ENCODE measurements around the gene ATP1A2.

Gene ATP1A2

DNA sequence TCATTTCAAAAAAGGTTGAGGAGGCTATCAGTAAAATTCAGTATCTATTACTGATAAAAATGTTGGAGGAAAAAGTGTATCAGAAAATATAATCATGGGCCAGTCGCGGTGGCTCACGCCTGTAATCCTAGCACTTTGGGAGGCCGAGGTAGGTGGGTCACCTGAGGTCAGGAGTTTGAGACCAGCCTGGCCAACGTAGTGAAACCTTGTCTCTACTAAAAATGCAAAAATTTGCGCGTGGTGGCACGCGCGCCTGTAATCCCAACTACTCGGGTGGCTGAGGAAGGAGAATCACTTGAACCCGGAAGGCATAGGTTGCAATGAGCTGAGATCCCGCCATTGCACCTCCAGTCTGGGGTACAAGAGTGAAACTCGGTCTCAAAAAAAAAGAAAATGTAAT lies 30.5 kb downstream of the ATP1A2 start:
- DNase-seq (ENCODE audit: low spot score) = no peak

DNA sequence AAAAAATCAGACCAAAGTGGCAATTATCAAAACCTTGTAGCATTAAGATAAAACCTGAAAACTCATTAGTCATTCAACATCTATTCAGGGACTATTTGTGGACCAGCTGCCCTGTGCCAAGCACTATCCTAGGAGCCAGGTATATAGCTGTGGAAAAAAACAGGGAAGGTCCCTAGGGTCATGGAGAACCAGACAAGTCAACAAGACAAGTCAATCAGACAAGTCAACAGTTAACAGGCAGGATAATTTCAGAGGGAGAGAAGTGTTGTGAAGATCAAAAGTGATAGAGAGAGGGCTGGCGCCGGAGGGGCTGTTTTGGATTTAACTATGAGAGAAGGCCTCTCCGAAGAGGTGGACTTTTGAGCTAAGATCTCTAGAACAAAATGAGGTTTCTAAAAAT lies 32.6 kb downstream of the ATP1A2 start:
- no peak for DNase-seq (ENCODE audit: low spot score)

DNA sequence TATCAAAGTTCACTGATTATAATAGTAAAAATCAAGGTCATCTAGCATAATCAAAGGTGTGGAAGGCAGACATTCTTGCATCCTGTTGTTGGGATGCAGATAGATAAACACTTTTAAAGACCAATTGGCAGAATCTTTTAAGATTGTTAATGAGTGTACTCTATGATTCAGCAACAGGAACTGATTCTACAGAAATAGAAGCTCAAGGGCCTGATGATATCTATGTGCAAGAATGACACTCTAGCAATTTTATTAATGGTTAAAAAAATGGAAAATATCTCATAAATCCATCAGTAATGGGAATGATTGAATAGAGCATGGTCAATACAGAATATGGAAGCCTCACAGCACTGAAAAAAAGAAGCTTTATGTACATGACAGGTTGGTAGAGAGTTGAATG lies 33.7 kb downstream of the ATP1A2 start:
- no peak for DNase-seq (ENCODE audit: low spot score)

DNA sequence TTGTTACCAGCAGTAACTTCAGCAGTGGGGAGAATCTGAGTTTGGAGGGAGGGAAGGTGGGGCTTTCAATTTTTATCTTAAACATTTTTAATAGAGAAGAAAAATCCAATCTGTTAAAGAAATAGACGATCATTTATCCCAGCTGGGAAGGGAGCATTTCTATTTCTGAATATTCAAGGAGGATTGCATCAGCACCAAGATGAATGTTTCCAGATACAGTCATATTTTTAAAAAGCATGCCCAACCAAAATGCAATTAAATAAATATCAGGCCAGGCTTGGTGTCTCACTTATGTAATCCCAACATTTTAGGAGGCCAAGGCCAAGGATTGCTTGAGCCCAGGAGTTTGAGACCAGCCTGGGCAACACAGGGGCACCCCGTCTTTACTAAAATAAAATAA lies 34.2 kb downstream of the ATP1A2 start:
- DNase-seq (ENCODE audit: low spot score) = no peak

DNA sequence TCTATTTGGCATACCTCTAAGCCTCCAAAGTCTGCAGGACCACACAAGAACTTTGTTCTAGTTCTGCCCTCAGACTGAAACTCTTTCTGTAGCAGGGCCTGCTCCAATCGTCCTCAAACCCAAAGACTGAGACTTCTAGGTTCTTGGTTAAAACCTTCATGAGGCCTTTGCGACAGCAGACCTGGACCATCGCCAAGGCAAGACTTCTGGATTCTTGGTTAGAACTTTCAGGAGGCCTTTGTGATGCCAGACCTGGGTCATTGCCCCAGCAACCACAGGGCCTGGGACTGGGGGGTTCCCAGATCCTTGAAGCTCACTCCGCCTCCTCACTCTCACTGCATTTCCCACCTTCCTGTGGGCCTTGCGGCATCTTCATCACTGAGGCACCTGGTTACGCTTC lies 35.7 kb downstream of the ATP1A2 start, which contains the start of gene ATP1A4:
Gene ATP1A4, plus strand, starts transcription at position 301 of the 400 bp plus-strand sequence. CDS start 438 bp downstream, outside the sequence.
- no peak for DNase-seq (ENCODE audit: low spot score)

DNA sequence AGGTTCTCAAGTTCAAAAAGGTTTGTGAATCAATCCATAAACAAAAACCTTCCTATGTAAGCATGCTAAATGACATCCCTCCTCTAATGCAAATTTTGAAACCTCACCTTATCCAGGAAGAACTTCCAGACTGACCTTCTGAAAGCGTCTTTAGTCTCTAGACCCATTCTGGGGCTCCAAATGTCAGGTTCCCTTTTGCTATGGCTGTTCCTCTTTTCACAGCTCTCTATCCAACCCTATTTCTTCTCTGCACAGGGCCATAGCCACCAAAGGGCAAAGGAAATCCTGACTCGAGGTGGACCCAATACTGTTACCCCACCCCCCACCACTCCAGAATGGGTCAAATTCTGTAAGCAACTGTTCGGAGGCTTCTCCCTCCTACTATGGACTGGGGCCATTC lies 39.2 kb downstream of the ATP1A2 start:
- DNase-seq (ENCODE audit: low spot score) = no peak

- DNase-seq (ENCODE audit: low spot score) = no peak
Measured at GRCh38 chr1:160156361-160156760, 40.8 kb downstream of the ATP1A2 start.

DNA sequence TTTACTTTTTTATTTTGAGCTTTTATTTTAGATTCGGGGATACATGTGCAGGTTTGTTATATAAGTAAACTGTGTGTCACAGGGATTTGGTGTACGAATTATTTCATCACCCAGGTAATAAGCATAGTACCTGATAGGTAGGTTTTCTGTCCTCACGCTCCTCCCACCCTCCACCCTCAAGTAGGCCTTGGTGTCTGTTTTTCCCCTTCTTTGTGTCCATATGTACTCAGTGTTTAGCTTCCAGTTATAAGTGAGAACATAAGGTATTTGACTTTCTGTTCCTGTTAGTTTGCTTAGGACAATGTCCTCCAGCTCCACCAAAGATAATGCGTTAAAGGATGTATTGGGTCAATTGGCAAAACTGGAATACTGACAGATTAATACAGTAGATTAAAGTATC lies 41.6 kb downstream of the ATP1A2 start:
- DNase-seq (ENCODE audit: low spot score) = no peak

DNA sequence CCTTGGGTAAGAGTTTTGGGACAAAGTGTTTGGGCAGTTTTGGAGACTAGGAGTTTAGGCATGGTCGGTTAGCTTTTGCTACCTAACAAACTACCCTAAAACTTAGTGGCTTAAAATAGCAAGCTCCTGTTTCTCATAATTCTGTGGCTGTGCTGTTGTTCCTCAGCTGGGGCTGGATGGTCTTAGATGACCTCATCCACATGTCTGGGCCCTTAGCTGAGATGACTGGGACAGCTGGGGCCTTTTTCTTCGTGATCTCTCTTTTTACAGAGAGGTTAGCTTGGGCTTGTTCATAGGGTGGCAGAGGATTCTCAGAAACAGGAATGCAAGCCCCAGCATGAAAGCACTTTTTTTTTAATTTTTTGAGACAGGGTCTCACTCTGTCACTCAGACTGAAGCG lies 42.5 kb downstream of the ATP1A2 start:
- DNase-seq (ENCODE audit: low spot score) = no peak

- no peak for DNase-seq (ENCODE audit: low spot score)
Measured at GRCh38 chr1:160158534-160158933, 43.0 kb downstream of the ATP1A2 start.

GRCh38 chr1:160159846-160160245 lies 44.3 kb downstream of the ATP1A2 start:
- no peak for DNase-seq (ENCODE audit: low spot score)

- DNase-seq (ENCODE audit: low spot score) = no peak
Measured at GRCh38 chr1:160161965-160162705, 46.6 kb downstream of the ATP1A2 start.

DNA sequence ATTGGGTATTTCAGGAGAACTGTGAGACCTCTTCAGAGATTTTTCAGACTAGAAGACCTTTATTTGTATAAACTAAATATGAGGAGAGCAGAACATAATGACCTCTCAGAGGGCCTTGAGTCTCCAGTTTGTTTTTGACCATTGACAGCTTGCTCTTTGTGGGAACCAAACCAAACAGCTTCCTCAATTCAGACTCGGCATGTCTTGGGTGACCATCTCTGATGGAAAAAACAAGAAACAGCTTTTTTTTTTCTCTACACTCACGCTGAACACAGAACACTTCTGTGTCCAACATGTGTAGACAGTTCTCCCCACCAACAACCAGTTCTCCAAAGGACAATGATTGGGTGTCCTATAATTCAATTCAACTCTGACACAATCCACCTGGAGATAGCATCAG lies 47.4 kb downstream of the ATP1A2 start:
- no peak for DNase-seq (ENCODE audit: low spot score)

DNA sequence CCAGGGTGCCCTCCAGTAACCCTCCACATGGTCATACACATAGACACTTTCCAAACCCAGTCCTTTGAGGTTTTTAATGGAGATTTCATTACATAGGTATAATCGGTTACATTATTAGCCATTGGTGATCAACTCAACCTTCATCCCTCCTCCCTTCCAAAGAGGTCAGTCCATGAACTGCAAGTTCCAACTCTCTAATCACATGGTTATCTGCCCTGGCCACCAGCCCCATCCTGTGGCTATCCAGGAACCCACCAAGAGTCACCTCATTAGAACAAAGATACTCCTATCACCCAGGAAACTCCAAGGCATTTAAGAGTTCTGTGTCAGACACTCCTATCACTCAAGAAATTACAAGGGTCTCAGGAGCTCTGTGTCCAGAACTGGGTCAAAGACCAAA lies 48.1 kb downstream of the ATP1A2 start:
- no peak for DNase-seq (ENCODE audit: low spot score)

- no peak for DNase-seq (ENCODE audit: low spot score)
Measured at GRCh38 chr1:160164121-160164520, 48.6 kb downstream of the ATP1A2 start.

- no peak for DNase-seq (ENCODE audit: low spot score)
Measured at GRCh38 chr1:160166166-160166868, 50.8 kb downstream of the ATP1A2 start.

- no peak for DNase-seq (ENCODE audit: low spot score)
Measured at GRCh38 chr1:160167056-160167455, 51.5 kb downstream of the ATP1A2 start.

- no peak for DNase-seq (ENCODE audit: low spot score)
Measured at GRCh38 chr1:160167580-160167979, 52.0 kb downstream of the ATP1A2 start.

DNA sequence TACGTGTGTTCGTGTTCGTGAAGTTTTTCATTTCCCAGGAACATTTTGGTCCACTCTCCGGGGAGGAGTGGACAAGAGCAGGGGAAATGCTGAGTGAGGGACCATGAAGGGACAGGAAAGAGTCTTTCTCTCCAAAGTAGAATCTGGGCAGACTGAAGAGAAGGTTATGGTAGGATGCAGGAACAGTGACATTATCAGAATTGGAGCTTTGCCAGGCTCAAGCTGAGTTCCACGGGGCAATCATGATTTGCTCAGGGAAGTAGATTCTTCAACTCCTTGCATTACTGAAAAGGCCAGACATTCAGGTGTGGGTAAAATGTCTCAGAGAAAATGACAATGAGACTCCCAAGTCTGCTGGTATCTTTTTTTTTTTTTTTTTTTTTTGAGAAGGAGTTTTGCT lies 52.5 kb downstream of the ATP1A2 start:
- DNase-seq (ENCODE audit: low spot score) = no peak

DNA sequence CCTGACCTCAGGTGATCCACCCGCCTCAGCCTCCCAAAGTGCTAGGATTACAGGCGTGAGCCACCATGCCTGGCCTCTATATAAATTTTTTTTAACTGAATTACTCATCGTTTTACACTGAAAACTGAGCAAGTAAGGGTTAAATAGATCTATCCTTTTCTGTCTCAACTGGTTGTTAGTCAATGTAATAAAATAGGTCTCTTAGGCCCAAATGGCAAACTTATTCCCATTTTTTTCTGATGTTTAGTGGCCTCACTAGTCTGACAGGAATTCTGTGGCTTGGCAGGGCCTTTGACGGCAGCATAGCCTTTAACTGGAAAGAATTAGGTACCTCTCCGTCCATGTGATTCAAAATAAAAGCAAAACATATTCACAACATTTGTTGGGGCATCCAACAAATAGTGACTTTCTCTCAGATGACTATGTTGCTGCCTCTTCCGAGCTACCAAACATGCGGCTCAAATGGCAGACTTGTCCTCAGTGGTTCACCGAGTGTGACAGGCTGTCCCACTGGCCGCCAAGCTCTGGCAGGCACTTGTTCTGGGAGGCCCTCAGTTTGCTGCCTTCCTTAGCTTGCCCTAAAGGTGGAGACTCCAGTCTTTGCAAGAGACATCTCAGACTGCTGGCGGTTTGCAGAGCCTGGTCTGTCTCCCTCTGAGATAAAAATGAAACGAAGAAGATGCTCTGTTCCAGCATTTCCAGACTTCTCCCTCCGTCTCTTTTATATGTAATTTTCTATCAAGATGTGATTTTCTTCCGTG lies 53.2 kb downstream of the ATP1A2 start:
- no peak for DNase-seq (ENCODE audit: low spot score)

DNA sequence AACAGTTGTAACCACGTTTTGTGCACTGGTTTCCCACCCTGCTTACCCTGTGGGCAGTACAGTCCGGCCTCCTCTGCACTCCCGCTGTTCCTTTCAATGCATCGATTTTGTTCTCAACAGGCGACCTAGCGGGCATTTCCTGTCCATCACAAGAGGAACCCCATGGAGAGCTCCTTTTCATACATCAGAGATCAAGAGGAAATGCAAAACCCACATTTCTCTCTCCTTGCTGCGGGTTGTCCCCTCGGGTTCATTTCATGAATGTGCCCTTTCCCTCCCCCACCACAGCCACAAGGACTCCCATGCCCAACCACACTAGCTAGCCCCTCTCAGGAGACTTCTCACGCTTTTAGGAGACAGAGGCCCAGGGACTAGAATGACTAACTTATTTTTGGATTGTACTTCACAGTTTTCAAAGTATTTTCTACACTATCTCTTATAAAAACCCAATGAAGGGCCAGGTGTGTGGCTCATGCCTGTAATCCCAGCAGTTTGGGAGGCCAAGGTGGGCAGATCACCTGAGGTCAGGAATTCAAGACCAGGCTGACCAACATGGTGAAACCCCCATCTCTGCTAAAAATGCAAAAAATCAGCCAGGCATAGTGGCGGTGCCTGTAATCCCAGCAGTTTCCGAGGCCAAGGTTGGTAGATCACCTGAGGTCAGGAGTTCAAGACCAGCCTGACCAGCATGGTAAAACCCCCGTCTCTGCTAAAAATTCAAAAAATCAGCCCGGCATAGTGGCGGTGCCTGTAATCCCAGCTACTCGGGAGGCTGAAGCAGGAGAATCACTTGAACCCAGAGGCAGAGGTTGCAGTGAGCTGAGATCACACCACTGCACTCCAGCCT lies 54.2 kb downstream of the ATP1A2 start:
- no peak for DNase-seq (ENCODE audit: low spot score)

DNA sequence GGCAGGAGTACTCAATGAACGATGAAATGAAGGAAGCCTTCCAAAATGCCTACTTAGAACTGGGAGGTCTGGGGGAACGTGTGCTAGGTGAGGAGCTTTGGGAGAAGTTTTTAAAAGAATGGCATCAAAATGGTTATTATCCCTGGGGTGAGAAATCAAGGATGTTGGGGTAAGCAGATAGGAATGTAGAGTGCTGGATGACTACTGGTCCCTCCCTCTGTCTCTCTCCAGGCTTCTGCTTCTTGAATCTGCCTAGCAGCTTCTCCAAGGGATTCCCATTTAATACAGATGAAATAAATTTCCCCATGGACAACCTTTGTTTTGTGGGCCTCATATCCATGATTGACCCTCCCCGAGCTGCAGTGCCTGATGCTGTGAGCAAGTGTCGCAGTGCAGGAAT lies 55.8 kb downstream of the ATP1A2 start:
- DNase-seq (ENCODE audit: low spot score) = no peak

Data from LoVo (cell line).